Stimulated activated memory B cell treated with anti-CD40 and anti-IgM and Interleukin-4, amounts not matched to agents 10 μg/mL and 1 μg/mL and 100 μg/mL, for 72 hours (primary cell): ENCODE measurements around the gene SCAF4.
"Not testable (repeated sequence)": the region's sequence is repeated elsewhere in the genome, so short reads cannot be mapped to it uniquely, and the experiment has no call there.

Experiments used
- ATAC-seq: fragments of 150-1000 bp; cut with Tn5 transposase; 2 replicates; pipeline ENCODE4 v1.10.0; 2021
- H3K27ac Mint-ChIP-seq: one replicate; pipeline ENCODE4 v1.8.0; 2022; ENCODE audit warnings: mild to moderate bottlenecking, mixed read lengths
- H3K27me3 Mint-ChIP-seq: one replicate; pipeline ENCODE4 v1.8.0; 2022; ENCODE audit warnings: mixed read lengths
- H3K36me3 Mint-ChIP-seq: one replicate; pipeline ENCODE4 v1.8.0; 2022; ENCODE audit warnings: mixed read lengths
- H3K4me1 Mint-ChIP-seq: one replicate; pipeline ENCODE4 v1.8.0; 2022; ENCODE audit warnings: mixed read lengths
- H3K4me3 Mint-ChIP-seq: one replicate; pipeline ENCODE4 v1.8.0; 2022; ENCODE audit warnings: mild to moderate bottlenecking, moderate library complexity, mixed read lengths
- H3K9me3 Mint-ChIP-seq: one replicate; pipeline ENCODE4 v1.8.0; 2022; ENCODE audit warnings: mixed read lengths

The SCAF4 gene

GRCh38 chr21:31659286-31659535 lies 72.7 kb downstream of the SCAF4 start:
- ATAC-seq: peak; percentile 49
- Mint-ChIP-seq H3K36me3 (peaks cover 4% of the 10 kb centered on the region), H3K4me1 (peaks cover 58% of the 10 kb centered on the region), H3K9me3 (no peaks in the 10 kb centered on the region), H3K4me3 (peak overlapping the region; percentile 100), H3K27me3 (no peaks in the 10 kb centered on the region), H3K27ac (peak overlapping the region; percentile 91)

GRCh38 chr21:31658053-31658452 lies 73.9 kb downstream of the SCAF4 start:
- H3K4me3 Mint-ChIP-seq: no peak overlapping the region
- no peak overlapping the region for H3K27ac Mint-ChIP-seq
- no peaks in the 10 kb centered on the region for H3K36me3 Mint-ChIP-seq
- ATAC-seq: no peak
- peaks cover 53% of the 10 kb centered on the region for H3K4me1 Mint-ChIP-seq
- no peaks in the 10 kb centered on the region for H3K27me3 Mint-ChIP-seq
- H3K9me3 Mint-ChIP-seq: no peaks in the 10 kb centered on the region

DNA sequence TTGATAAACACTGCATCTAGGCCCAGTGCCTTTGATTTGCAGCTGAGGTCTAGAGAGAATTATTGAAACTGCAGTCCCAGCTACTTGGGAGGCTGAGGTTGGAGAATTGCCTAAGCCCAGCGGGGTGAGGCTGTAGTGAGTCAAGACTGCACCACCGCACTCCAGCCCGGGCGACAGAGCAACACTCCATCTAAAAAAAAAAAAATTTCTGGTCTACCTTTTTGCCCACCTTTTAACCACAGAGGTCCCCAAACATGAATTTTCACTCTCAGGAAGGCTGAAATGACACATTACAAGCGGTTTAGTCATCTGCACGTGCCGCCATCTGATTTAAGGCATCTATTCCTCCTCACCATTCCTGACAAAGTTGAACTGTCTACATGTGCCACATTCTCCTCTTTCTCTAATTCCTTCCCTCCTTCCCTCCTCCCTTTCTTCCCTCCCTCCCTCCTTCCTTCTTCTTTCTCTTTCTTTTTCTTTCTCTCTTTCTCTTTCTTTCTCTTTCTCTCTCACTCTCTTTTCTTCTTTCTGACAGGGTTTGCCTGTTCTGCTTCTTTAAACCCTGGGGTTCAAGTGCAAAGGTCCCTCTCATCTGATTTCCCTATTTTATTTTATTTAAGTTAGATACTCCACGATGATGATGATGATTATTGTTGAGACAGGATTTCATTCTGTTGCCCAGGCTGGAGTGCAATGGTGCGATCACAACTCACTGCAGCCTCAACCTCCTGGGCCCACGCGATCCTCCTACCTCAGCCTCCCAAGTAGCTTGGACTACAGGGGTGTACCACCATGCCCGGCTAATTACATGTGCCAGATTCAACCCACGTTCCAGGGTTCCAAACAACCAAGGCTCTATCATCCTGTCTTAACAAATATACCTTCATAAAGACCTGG lies 75.5 kb downstream of the SCAF4 start:
- H3K9me3 Mint-ChIP-seq: no peaks in the 10 kb centered on the region
- H3K27ac Mint-ChIP-seq: peak overlapping the region; percentile 7
- no peak for ATAC-seq
- no peaks in the 10 kb centered on the region for H3K36me3 Mint-ChIP-seq
- H3K27me3 Mint-ChIP-seq: no peaks in the 10 kb centered on the region
- H3K4me3 Mint-ChIP-seq: no peak overlapping the region
- peaks cover 41% of the 10 kb centered on the region for H3K4me1 Mint-ChIP-seq

- H3K27ac Mint-ChIP-seq: peak overlapping the region; percentile 50
- H3K4me1 Mint-ChIP-seq: peaks cover 29% of the 10 kb centered on the region
These were observed 76.9 kb downstream of the SCAF4 start for GRCh38 chr21:31654821-31655580.

DNA sequence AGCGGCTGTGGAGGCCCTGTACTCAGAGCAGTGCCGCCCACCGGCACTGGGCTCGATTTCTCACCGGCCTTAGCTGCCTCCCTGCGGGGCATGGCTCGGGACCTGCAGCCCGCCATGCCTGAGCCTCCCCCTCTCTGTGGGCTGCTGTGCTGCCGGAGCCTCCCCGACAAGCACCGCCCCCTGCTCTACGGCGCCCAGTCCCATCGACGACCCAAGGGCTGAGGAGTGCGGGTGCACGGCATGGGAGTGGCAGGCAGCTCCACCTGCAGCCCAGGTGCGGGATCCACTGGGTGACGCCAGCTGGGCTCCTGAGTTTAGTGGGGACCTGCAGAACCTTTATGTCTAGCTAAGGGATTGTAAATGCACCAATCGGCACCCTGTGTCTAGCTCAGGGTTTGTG lies 77.6 kb downstream of the SCAF4 start:
- no peak for ATAC-seq
- H3K4me1 Mint-ChIP-seq: peaks cover 29% of the 10 kb centered on the region
- H3K4me3 Mint-ChIP-seq: no peak overlapping the region
- peaks cover 6% of the 10 kb centered on the region for H3K9me3 Mint-ChIP-seq
- no peaks in the 10 kb centered on the region for H3K27me3 Mint-ChIP-seq
- H3K36me3 Mint-ChIP-seq: no peaks in the 10 kb centered on the region
- H3K27ac Mint-ChIP-seq: no peak overlapping the region

More at GRCh38 chr21:31654821-31655580, 76.9 kb downstream of the SCAF4 start:
- not testable (repeated sequence) for H3K27me3 Mint-ChIP-seq, H3K9me3 Mint-ChIP-seq, ATAC-seq, H3K36me3 Mint-ChIP-seq
- peak overlapping the region; percentile 54 for H3K4me3 Mint-ChIP-seq

- H3K27me3 Mint-ChIP-seq, H3K27ac Mint-ChIP-seq, H3K4me3 Mint-ChIP-seq, H3K36me3 Mint-ChIP-seq, H3K9me3 Mint-ChIP-seq, ATAC-seq: not testable (repeated sequence)
- peaks cover 30% of the 10 kb centered on the region for H3K4me1 Mint-ChIP-seq
These were observed 80.4 kb downstream of the SCAF4 start for GRCh38 chr21:31651491-31651890.

DNA sequence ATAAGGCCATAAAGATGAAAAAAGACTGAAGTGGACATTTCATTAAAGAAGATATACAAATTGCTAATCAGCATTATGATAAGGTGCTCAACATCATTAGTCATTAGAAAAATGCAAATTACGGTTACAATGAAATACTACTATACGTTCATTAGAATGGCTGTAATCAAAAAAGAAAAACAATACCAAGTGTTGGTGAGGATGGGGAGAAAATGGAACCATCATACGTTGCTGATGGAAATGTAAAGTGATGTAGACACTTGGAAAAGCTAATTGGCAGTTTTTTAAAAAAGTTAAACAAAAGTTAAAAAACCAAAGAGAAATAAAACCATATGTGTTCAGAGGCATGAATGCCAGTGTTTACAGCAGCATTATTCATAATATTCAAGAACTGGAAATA lies 81.0 kb downstream of the SCAF4 start:
- H3K27ac Mint-ChIP-seq: no peak overlapping the region
- ATAC-seq: no peak
- H3K4me3 Mint-ChIP-seq: no peak overlapping the region
- no peaks in the 10 kb centered on the region for H3K27me3 Mint-ChIP-seq
- H3K4me1 Mint-ChIP-seq: peaks cover 29% of the 10 kb centered on the region
- H3K36me3 Mint-ChIP-seq: no peaks in the 10 kb centered on the region
- peaks cover 6% of the 10 kb centered on the region for H3K9me3 Mint-ChIP-seq

DNA sequence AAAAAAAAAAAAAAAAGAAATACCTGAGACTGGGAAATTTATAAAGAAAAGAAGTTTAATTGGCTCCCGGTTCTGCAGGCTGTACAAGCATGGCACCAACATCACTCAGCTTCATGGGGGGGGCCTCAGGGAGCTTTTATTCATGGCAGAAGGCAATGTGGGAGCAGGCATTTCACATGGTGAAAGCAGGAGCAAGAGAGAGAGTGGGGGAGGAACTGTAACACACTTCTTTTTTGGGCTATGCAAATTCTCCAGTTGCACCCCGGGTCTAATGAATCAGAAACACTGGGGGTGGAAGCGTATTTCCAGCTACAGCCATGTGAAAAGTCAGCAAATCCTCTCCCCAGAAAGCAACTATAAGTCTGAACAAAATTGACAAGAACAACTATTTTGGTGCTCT lies 84.3 kb downstream of the SCAF4 start:
- H3K4me1 Mint-ChIP-seq: peaks cover 15% of the 10 kb centered on the region
- H3K27me3 Mint-ChIP-seq: no peaks in the 10 kb centered on the region
- H3K36me3 Mint-ChIP-seq: no peaks in the 10 kb centered on the region
- ATAC-seq: no peak
- H3K27ac Mint-ChIP-seq: peak overlapping the region; percentile 14
- H3K4me3 Mint-ChIP-seq: peak overlapping the region; percentile 40
- peaks cover 6% of the 10 kb centered on the region for H3K9me3 Mint-ChIP-seq

DNA sequence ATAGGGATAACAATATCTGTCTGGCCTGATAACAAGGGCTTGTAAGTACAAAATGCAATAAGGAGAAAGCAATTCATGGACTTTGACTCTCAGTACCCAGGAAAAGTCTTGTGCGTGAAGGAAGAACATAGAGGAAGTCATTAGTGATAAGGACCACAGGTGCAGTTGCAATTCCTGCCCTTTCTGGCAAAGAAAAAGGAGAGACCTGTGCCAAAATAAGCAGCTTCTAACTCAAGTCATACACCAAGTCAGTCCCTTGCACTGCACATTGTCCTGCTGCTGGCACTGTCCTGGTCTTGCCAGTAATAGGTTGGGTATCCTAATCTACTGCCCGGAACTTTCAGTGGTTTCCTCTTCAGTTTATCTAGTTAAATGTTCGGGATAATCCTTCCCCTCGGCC lies 87.3 kb downstream of the SCAF4 start:
- Mint-ChIP-seq H3K27ac (no peak overlapping the region), H3K4me1 (peaks cover 15% of the 10 kb centered on the region), H3K4me3 (no peak overlapping the region), H3K36me3 (no peaks in the 10 kb centered on the region), H3K27me3 (peaks cover 9% of the 10 kb centered on the region), H3K9me3 (peaks cover 3% of the 10 kb centered on the region)
- ATAC-seq: no peak

- H3K27me3 Mint-ChIP-seq: peaks cover 9% of the 10 kb centered on the region
- no peak overlapping the region for H3K27ac Mint-ChIP-seq
- ATAC-seq: no peak
- H3K4me1 Mint-ChIP-seq: peaks cover 2% of the 10 kb centered on the region
- H3K4me3 Mint-ChIP-seq: no peak overlapping the region
- no peaks in the 10 kb centered on the region for H3K36me3 Mint-ChIP-seq
- peaks cover 6% of the 10 kb centered on the region for H3K9me3 Mint-ChIP-seq
These were observed 90.4 kb downstream of the SCAF4 start for GRCh38 chr21:31641416-31641922.

DNA sequence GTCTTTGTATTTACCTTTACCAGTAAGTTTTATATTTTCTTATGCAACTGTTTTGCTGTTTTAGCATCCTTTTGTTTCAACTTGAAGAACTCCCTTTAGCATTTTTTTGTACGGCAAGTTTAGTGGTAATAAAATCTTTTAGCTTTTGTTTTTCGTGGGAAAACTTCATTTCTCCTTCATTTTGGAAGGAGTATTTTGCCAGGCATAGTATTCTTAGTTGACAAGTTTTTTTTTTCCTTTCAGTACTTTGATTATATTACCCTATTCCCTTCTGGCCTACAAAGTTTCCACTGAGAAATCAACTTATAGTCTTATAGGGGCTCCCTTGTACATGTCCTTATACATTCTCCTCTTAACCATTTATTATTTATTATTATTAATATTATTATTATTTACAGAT lies 95.0 kb downstream of the SCAF4 start:
- ATAC-seq: no peak
- Mint-ChIP-seq H3K4me3 (no peak overlapping the region), H3K9me3 (peaks cover 8% of the 10 kb centered on the region), H3K27ac (no peak overlapping the region), H3K4me1 (no peaks in the 10 kb centered on the region), H3K36me3 (peaks cover 6% of the 10 kb centered on the region), H3K27me3 (peaks cover 9% of the 10 kb centered on the region)

GRCh38 chr21:31634993-31635392 lies 96.9 kb downstream of the SCAF4 start:
- Mint-ChIP-seq H3K4me3 (no peak overlapping the region), H3K9me3 (peaks cover 6% of the 10 kb centered on the region), H3K4me1 (no peaks in the 10 kb centered on the region), H3K27me3 (no peaks in the 10 kb centered on the region), H3K36me3 (peaks cover 6% of the 10 kb centered on the region), H3K27ac (no peak overlapping the region)
- ATAC-seq: no peak

DNA sequence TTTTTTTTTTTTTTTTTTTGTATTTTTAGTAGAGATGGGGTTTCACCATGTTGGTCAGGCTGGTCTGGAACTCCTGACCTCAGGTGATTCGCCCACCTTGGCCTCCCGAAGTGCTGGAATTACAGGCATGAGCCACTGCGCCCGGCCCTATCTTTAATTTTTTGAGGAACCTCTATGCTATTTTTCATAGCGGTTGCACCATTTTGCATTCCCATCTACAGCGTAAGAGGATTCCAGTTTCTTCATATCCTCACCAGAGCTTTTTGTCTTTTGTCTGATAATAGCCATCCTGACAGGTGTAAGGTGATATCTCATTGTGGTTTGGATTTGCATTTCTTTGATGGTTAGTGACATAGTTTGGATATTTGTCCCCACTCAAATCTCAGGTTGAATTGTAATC lies 100.0 kb downstream of the SCAF4 start:
- ATAC-seq, H3K9me3 Mint-ChIP-seq, H3K4me3 Mint-ChIP-seq, H3K4me1 Mint-ChIP-seq, H3K27ac Mint-ChIP-seq, H3K27me3 Mint-ChIP-seq, H3K36me3 Mint-ChIP-seq: not testable (repeated sequence)

GRCh38 chr21:31629972-31630711 lies 101.8 kb downstream of the SCAF4 start:
- Mint-ChIP-seq H3K36me3 (peaks cover 6% of the 10 kb centered on the region), H3K4me1 (no peaks in the 10 kb centered on the region), H3K4me3 (no peak overlapping the region), H3K9me3 (peaks cover 3% of the 10 kb centered on the region), H3K27me3 (no peaks in the 10 kb centered on the region), H3K27ac (no peak overlapping the region)
- ATAC-seq: no peak

DNA sequence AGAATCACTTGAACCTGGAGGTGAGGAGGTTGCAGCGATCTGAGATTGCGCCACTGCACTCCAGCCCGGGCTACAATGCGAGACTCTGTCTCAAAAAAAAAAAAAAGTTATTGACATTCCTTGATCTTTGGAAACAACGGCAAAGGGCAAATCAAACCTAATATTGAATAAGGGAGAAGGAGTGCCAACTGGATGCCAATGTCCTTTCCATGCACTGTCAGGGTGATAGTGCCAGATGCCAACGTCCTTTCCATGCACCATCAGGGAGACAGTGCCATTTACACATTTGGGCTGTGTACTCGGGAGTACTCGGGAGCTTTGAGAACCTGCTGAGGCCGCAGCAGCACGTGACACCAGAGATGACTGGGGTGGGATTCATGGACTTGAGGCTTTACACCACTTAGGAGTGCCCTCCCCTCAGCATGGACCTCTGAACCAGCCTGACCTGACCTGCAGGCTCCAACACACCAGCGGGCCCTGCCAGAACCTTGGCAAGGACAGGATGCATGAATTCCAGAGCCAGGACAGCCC lies 106.9 kb downstream of the SCAF4 start:
- Mint-ChIP-seq H3K4me3 (no peak overlapping the region), H3K9me3 (no peaks in the 10 kb centered on the region), H3K4me1 (peaks cover 7% of the 10 kb centered on the region), H3K27me3 (peaks cover 16% of the 10 kb centered on the region), H3K27ac (no peak overlapping the region), H3K36me3 (no peaks in the 10 kb centered on the region)
- no peak for ATAC-seq
